Endothelial cell of umbilical vein (primary cell): Measurements from ENCODE around the gene FAM161A. TPM values are rescaled to one million over a fixed set of nuclear protein-coding genes. Genes with fewer than 3 reads are reported as not detected.

Source experiments
- BruUV-seq: library from RNA; stranded (reverse); fragments of 400-500 nt; replicated peaks from 2 replicates; lab custom pipeline; 2021; lab: Mats Ljungman, UMichigan
- CTCF ChIA-PET: fragments of 300-600, 350-600 bp; sonication (Branson Sonifier 250); formaldehyde crosslinking; loops from one replicate; lab custom pipeline; 2021; ENCODE audit warnings: antibody characterized with exemption, inconsistent platforms; lab: Charles Lee
- POLR2A ChIA-PET: fragments of 300-600, 350-600 bp; sonication (Branson Sonifier 250); formaldehyde crosslinking; loops from one replicate; lab custom pipeline; 2021; ENCODE audit warnings: antibody characterized with exemption, inconsistent platforms; lab: Charles Lee
- DNase-seq: peaks from one replicate; pipeline ENCODE4 v3.0.0-alpha.2; 2011; ENCODE audit warnings: low read depth, low spot score
- FAIRE-seq: peaks from 2 replicates; lab custom pipeline; 2011; peaks lifted over from hg19 to GRCh38; lab: Jason Lieb, UNC
- H2AFZ ChIP-seq: 2 replicates; pipeline ENCODE4 v1.6.0; 2012; ENCODE audit warnings: low read depth, low read length, control low read depth, inconsistent platforms
- H3K27ac ChIP-seq: 2 replicates; pipeline ENCODE4 v1.5.1; 2011; ENCODE audit warnings: low read depth, mild to moderate bottlenecking, control low read depth, low read length, moderate library complexity; ENCODE audit not compliant: insufficient read depth
- H3K27me3 ChIP-seq, 2 experiments: 2 replicates each; pipeline versions ENCODE4 v1.6.0 to v1.6.1; 2011; ENCODE audit warnings: low read length in 2 of 2, mixed read lengths in 1 of 2; ENCODE audit not compliant: control insufficient read depth in 2 of 2, insufficient read depth in 2 of 2
- H3K36me3 ChIP-seq, 2 experiments: 2 replicates in 1 of 2; 3 replicates in 1 of 2; pipeline ENCODE4 v1.5.1; 2011; ENCODE audit warnings: low read length in 2 of 2, mild to moderate bottlenecking in 1 of 2, moderate library complexity in 1 of 2; ENCODE audit not compliant: control insufficient read depth in 2 of 2, insufficient read depth in 2 of 2; ENCODE audit errors: extremely low read depth in 1 of 2
- H3K4me1 ChIP-seq: 3 replicates; pipeline ENCODE4 v1.5.1; 2011; ENCODE audit warnings: mild to moderate bottlenecking, low read length; ENCODE audit not compliant: control insufficient read depth, insufficient read depth; ENCODE audit errors: extremely low read depth
- H3K4me2 ChIP-seq: 2 replicates; pipeline ENCODE4 v1.6.1; 2011; ENCODE audit warnings: low read length, control low read depth, mixed read lengths; ENCODE audit not compliant: insufficient read depth
- H3K4me3 ChIP-seq, 3 experiments: fragments of 200-600 bp in 1 of 3; sonication (generic), shearing (Covaris generic) in 1 of 3; replicated peaks in 1 of 3; 2 replicates each; pipeline ENCODE4 v1.5.1; 2011 to 2016; ENCODE audit warnings: control low read depth in 3 of 3, low read length in 3 of 3, mild to moderate bottlenecking in 2 of 3, inconsistent platforms in 1 of 3, low read depth in 1 of 3, moderate library complexity in 1 of 3; ENCODE audit not compliant: insufficient read depth in 1 of 3
- H3K79me2 ChIP-seq: 2 replicates; pipeline ENCODE4 v1.6.0; 2012; ENCODE audit warnings: low read length, inconsistent platforms; ENCODE audit not compliant: control insufficient read depth, insufficient read depth
- H3K9ac ChIP-seq: replicated peaks from 2 replicates; pipeline ENCODE3; 2011; ENCODE audit warnings: low read length, control low read depth; ENCODE audit not compliant: insufficient read depth; ENCODE audit errors: extremely low read depth
- H3K9me1 ChIP-seq: replicated peaks from 3 replicates; pipeline ENCODE4 v1.6.0; 2011; ENCODE audit warnings: mild to moderate bottlenecking, low read length; ENCODE audit not compliant: control insufficient read depth, insufficient read depth; ENCODE audit errors: extremely low read depth
- H3K9me3 ChIP-seq: replicated peaks from 2 replicates; pipeline ENCODE4 v1.5.1; 2012; ENCODE audit warnings: low read length, inconsistent platforms; ENCODE audit not compliant: control insufficient read depth, insufficient read depth
- H4K20me1 ChIP-seq: replicated peaks from 2 replicates; pipeline ENCODE3; 2011; ENCODE audit warnings: mild to moderate bottlenecking, low read length; ENCODE audit not compliant: control insufficient read depth, insufficient read depth; ENCODE audit errors: extremely low read depth
- CTCF ChIP-seq, 2 donors: IDR thresholded peaks; 1 replicate in 1 of 2; 2 replicates in 1 of 2; pipeline ENCODE4 v1.5.1; 2011; ENCODE audit warnings: low read length in 2 of 2, mild to moderate bottlenecking in 2 of 2, moderate library complexity in 2 of 2, control low read depth in 1 of 2, inconsistent platforms in 1 of 2, low read depth in 1 of 2; ENCODE audit not compliant: insufficient read depth in 1 of 2; ENCODE audit errors: extremely low read depth in 1 of 2
- EZH2 ChIP-seq: IDR thresholded peaks from 2 replicates; pipeline ENCODE4 v1.6.1; 2012; ENCODE audit warnings: borderline replicate concordance, low read depth, mild to moderate bottlenecking, moderate library complexity, low read length, inconsistent platforms; ENCODE audit not compliant: severe bottlenecking
- FOS ChIP-seq: IDR thresholded peaks from 2 replicates; pipeline ENCODE4 v1.6.1; 2011; ENCODE audit warnings: mild to moderate bottlenecking, low read length, moderate library complexity, borderline replicate concordance; ENCODE audit not compliant: insufficient read depth
- GATA2 ChIP-seq: IDR thresholded peaks from 2 replicates; pipeline ENCODE4 v1.7.0; 2011; ENCODE audit warnings: low read depth, mild to moderate bottlenecking, moderate library complexity, mixed read lengths, low read length; ENCODE audit not compliant: insufficient read length, insufficient read depth
- JUN ChIP-seq: IDR thresholded peaks from 2 replicates; pipeline ENCODE4 v1.6.1; 2011; ENCODE audit warnings: borderline replicate concordance, low read depth; ENCODE audit not compliant: insufficient read length, insufficient read depth
- MAX ChIP-seq: IDR thresholded peaks from 2 replicates; pipeline ENCODE4 v1.6.1; 2011; ENCODE audit not compliant: insufficient read depth, insufficient read length
- MYC ChIP-seq: IDR thresholded peaks from one replicate; pipeline ENCODE4 v1.6.1; 2011; ENCODE audit warnings: mild to moderate bottlenecking, low read depth, low read length
- POLR2A ChIP-seq: IDR thresholded peaks from 2 replicates; pipeline ENCODE4 v1.6.1; 2012; ENCODE audit warnings: low read depth, mild to moderate bottlenecking, control low read depth, low read length
- POLR2AphosphoS5 ChIP-seq: IDR thresholded peaks from 2 replicates; pipeline ENCODE4 v1.6.1; 2012; ENCODE audit warnings: low read depth, mild to moderate bottlenecking, control low read depth, low read length, moderate library complexity; ENCODE audit not compliant: insufficient read depth
- dilution Hi-C: fragments of 300-500 bp; cut with MboI; formaldehyde crosslinking; loops from one replicate; pipeline ENCODE4 v1.15.0; 2019; ENCODE audit warnings: low sequenced_read_pairs; ENCODE audit not compliant: extremely low pct_ligation_motif_present
- intact Hi-C: fragments of 100-400 bp; cut with micrococcal nuclease; formaldehyde crosslinking; loops from one replicate; pipeline ENCODE4 v1.10.0; 2022
- polyA plus RNA-seq, 4 experiments: library from polyadenylated mRNA; depleted of rRNA in 3 of 4; stranded (reverse) in 3 of 4; unstranded in 1 of 4; fragments of >200 nt; gene quantifications; 2 replicates each; pipeline versions ENCODE4 v1.2.1 to v1.2.3, GENCODE V29; 2011 to 2012; ENCODE audit warnings: missing spikeins in 1 of 4
- total RNA-seq: library from RNA; stranded (reverse); gene quantifications from 2 replicates; pipeline ENCODE4 v1.2.3, GENCODE V29; 2021

FAM161A gene
- total and polyA plus RNA-seq, 2 donors (not counting 3 experiments of a cell fraction or from before 2014, with no cell fraction given): 0.81 to 6.1 TPM

- ChIA-PET POLR2A (no interaction called here), CTCF (no interaction called here)
- dilution Hi-C loops: no loop called here
- intact Hi-C loops: no loop called here
- Histone ChIP-seq H3K4me1 (no peaks in the 10 kb centered on the region), H3K27me3 (no peaks in the 10 kb centered on the region), H2AFZ (no peak overlapping the region), H3K36me3 (no peaks in the 10 kb centered on the region), H3K9me1 (no peaks in the 10 kb centered on the region), H3K27ac (no peak overlapping the region), H3K4me2 (no peak overlapping the region), H3K9ac (no peak overlapping the region), H3K79me2 (no peaks in the 10 kb centered on the region), H3K4me3 (no peak overlapping the region), H3K9me3 (no peaks in the 10 kb centered on the region), H4K20me1 (no peaks in the 10 kb centered on the region)
- DNase-seq (no peak), FAIRE-seq (no peak)
- no peak for TF ChIP-seq POLR2A
- no peak for TF ChIP-seq MAX
- no peak for TF ChIP-seq EZH2
- no peak for TF ChIP-seq GATA2
- TF ChIP-seq CTCF (IDR thresholded peaks at IDR 0.05; ENCODE audit: extremely low read depth in 1 of 2, insufficient read depth in 1 of 2, low read depth in 1 of 2, low read length in 2 of 2): no peak
- TF ChIP-seq FOS: no peak
- no peak for TF ChIP-seq POLR2AphosphoS5
- no peak for TF ChIP-seq JUN
- TF ChIP-seq MYC: no peak
- BruUV-seq: no TSS peak
Measured at GRCh38 chr2:61833971-61834370, 19.9 kb downstream of the FAM161A start.
